ENCODE results near the gene ANKRD27. TPM values are rescaled to one million over a fixed set of nuclear protein-coding genes. Genes with fewer than 3 reads are reported as not detected.
"Not testable (repeated sequence)": the region's sequence is repeated elsewhere in the genome, so short reads cannot be mapped to it uniquely, and the experiment has no call there.

The ANKRD27 gene
- total and polyA plus RNA-seq, 8 donors: 19.7 to 35.7 (median 22.1) TPM

GRCh38 chr19:32718286-32718685, 43.3 kb upstream of the ANKRD27 start:
- TF ChIP-seq, protein P1, sequence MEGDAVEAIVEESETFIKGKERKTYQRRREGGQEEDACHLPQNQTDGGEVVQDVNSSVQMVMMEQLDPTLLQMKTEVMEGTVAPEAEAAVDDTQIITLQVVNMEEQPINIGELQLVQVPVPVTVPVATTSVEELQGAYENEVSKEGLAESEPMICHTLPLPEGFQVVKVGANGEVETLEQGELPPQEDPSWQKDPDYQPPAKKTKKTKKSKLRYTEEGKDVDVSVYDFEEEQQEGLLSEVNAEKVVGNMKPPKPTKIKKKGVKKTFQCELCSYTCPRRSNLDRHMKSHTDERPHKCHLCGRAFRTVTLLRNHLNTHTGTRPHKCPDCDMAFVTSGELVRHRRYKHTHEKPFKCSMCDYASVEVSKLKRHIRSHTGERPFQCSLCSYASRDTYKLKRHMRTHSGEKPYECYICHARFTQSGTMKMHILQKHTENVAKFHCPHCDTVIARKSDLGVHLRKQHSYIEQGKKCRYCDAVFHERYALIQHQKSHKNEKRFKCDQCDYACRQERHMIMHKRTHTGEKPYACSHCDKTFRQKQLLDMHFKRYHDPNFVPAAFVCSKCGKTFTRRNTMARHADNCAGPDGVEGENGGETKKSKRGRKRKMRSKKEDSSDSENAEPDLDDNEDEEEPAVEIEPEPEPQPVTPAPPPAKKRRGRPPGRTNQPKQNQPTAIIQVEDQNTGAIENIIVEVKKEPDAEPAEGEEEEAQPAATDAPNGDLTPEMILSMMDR (IDR thresholded peaks at IDR 0.05): no peak
- no peak for DNase-seq
- Histone ChIP-seq H3K27ac (no peak overlapping the region), H3K4me1 (no peaks in the 10 kb centered on the region), H3K4me3 (no peak overlapping the region), H3K36me3 (peaks cover 2 to 34% of the 10 kb centered on the region in 2 donors), H3K27me3 (no peaks in the 10 kb centered on the region), H3K9me3 (no peaks in the 10 kb centered on the region)
- intact Hi-C loops (cut with DNase I): no loop called here
- ATAC-seq: no peak

- intact Hi-C loops (cut with DNase I): no loop called here
- Histone ChIP-seq H3K4me1 (no peaks in the 10 kb centered on the region), H3K9me3 (no peaks in the 10 kb centered on the region), H3K36me3 (peaks cover 4 to 42% of the 10 kb centered on the region in 2 donors), H3K27ac (no peak overlapping the region), H3K27me3 (no peaks in the 10 kb centered on the region), H3K4me3 (no peak overlapping the region)
- no peak for DNase-seq
- ATAC-seq: no peak
- TF ChIP-seq, protein P1 (IDR thresholded peaks at IDR 0.05): no peak
Observed at GRCh38 chr19:32717496-32717895, 42.5 kb upstream of the ANKRD27 start.

- H3K27me3 ChIP-seq; DNase-seq; ATAC-seq; H3K4me1 ChIP-seq; intact Hi-C loops (cut with DNase I); H3K27ac ChIP-seq; H3K4me3 ChIP-seq; H3K9me3 ChIP-seq: not testable (repeated sequence)
- peaks cover 4 to 55% of the 10 kb centered on the region in 2 donors for H3K36me3 ChIP-seq
Observed at GRCh38 chr19:32716203-32716602, 41.2 kb upstream of the ANKRD27 start.

DNA sequence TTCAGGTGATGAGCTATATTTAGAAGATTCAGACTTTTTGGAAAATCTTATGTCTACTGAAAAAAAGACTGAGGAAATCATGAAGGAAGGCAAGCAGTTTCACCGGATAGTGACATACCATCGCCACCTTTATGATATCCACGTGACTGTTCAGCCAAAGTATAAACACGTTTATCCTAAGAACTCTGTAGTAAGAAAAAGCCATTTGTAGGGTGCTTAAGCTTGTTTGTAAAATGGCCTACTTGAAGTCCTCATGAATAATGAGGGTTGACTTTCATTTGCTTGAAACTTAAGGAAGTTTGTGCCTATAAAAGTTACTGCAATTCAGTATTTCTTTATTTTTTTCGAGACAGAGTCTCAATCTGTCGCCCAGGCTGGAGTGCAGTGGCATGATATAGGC, 36.8 kb upstream of the ANKRD27 start:
- TF ChIP-seq, protein P1 (IDR thresholded peaks at IDR 0.05): no peak
- Histone ChIP-seq H3K27me3 (no peaks in the 10 kb centered on the region), H3K9me3 (no peaks in the 10 kb centered on the region), H3K4me3 (no peak overlapping the region), H3K4me1 (peaks cover 0 to 12% of the 10 kb centered on the region in 2 donors), H3K27ac (no peak overlapping the region), H3K36me3 (peaks cover 4 to 65% of the 10 kb centered on the region in 2 donors)
- peak; percentile 72 for ATAC-seq
- intact Hi-C loops (cut with DNase I): no loop called here
- DNase-seq: no peak

DNA sequence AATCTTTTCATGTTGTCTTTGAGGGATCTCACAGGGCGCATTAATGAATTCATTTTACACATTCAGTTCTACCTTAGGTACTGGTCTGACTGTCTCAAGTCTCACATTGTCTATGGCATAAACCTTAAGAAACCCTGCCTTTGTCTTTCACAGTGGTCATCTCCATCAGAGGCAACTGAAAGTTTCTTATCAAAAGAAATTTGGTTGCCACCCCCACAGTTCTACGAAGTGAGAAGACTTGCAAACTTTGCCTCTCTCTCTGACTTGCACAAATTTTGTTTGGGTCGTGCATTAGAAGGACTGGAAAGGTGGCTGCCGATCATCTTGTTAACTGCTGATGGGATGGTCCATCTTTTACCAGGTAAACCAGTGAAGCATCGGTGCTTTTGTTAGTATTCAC, 34.1 kb upstream of the ANKRD27 start:
- intact Hi-C loops (cut with DNase I): no loop called here
- H3K4me1 ChIP-seq: peaks cover 0 to 12% of the 10 kb centered on the region in 2 donors
- H3K36me3 ChIP-seq: peaks cover 4 to 63% of the 10 kb centered on the region in 2 donors

More for the DNA sequence above, 34.1 kb upstream of the ANKRD27 start:
- Histone ChIP-seq H3K27me3 (no peaks in the 10 kb centered on the region), H3K27ac (peak overlapping the region in 1 of 2 donors; percentile 58), H3K9me3 (peaks cover 0 to 8% of the 10 kb centered on the region in 2 donors), H3K4me3 (no peak overlapping the region)
- no peak for DNase-seq
- ATAC-seq: no peak
- TF ChIP-seq, protein P1 (IDR thresholded peaks at IDR 0.05): no peak

All from left lung (tissue), 10 donors.